ENCODE results near the gene ADGRG6.

GRCh38 chr6:142301651-142302391 is at the start of gene ADGRG6:
- TF ChIP-seq CTCF (IDR thresholded peaks at IDR 0.05) (no peak), POLR2A (IDR thresholded peaks at IDR 0.05) (no peak)
